HCT116 (cell line): ENCODE data around the gene LGALS3. TPM values are rescaled to one million over a fixed set of nuclear protein-coding genes. Genes with fewer than 3 reads are reported as not detected.

ENCODE experiments used
- ATAC-seq: fragments of 200-7000 bp; cut with Tn5 transposase; 2 replicates; pipeline ENCODE4 v1.9.1; 2020; ENCODE audit warnings: mild to moderate bottlenecking, moderate library complexity
- BruUV-seq: library from RNA; stranded (reverse); fragments of 400-500 nt; replicated peaks from 2 replicates; lab custom pipeline; 2021; lab: Mats Ljungman, UMichigan
- CTCF ChIA-PET: fragments of 300-600 bp; sonication (Branson Sonifier 250); formaldehyde crosslinking; loops from one replicate; lab custom pipeline; 2021; ENCODE audit warnings: antibody characterized with exemption; lab: Charles Lee
- POLR2A ChIA-PET: fragments of 300-600, 350-600 bp; sonication (Branson Sonifier 250); formaldehyde crosslinking; loops from one replicate; lab custom pipeline; 2021; ENCODE audit warnings: antibody characterized with exemption; lab: Charles Lee
- RAD21 ChIA-PET, 2 experiments: fragments of 300-600 bp; sonication (Branson Sonifier 250); formaldehyde crosslinking; loops; one replicate each; lab custom pipeline; 2023; ENCODE audit warnings: low total read pairs in 2 of 2; ENCODE audit not compliant: uncharacterized antibody in 2 of 2, unreplicated experiment in 2 of 2, low non-redundant PET in 1 of 2; lab: Charles Lee
- DNase-seq: peaks from one replicate; pipeline ENCODE4 v3.0.0-alpha.2; 2010; ENCODE audit warnings: low read depth, low spot score
- H2AFZ ChIP-seq: fragments of 200-600 bp; shearing (Covaris generic), sonication (generic); 2 replicates; pipeline ENCODE4 v1.6.1; 2017; ENCODE audit warnings: low read depth, mixed run types, mixed read lengths, antibody characterized with exemption, low read length; ENCODE audit not compliant: poor library complexity, severe bottlenecking
- H3K27ac ChIP-seq: 2 replicates; pipeline ENCODE4 v1.5.1; 2012; ENCODE audit warnings: low read depth, low read length
- H3K27me3 ChIP-seq: fragments of 200-600 bp; sonication (generic); 2 replicates; pipeline ENCODE4 v1.6.1; 2016; ENCODE audit warnings: mixed run types, low read length, mixed read lengths; ENCODE audit not compliant: insufficient read depth
- H3K36me3 ChIP-seq, 2 experiments: fragments of 200-500 bp in 1 of 2; fragments of 200-600 bp in 1 of 2; sonication (Bioruptor generic) in 1 of 2; sonication (generic) in 1 of 2; 2 replicates each; pipeline versions ENCODE4 v1.5.1 to v1.6.1; 2014 to 2016; ENCODE audit warnings: low read length in 2 of 2, inconsistent platforms in 1 of 2, mixed read lengths in 1 of 2, mixed run types in 1 of 2; ENCODE audit not compliant: insufficient read depth in 2 of 2, control insufficient read depth in 1 of 2
- H3K4me1 ChIP-seq, 2 experiments: fragments of 200-600 bp in 1 of 2; sonication (generic) in 1 of 2; 2 replicates each; pipeline versions ENCODE4 v1.5.1 to v1.6.1; 2012 to 2017; ENCODE audit warnings: low read length in 2 of 2, inconsistent platforms in 1 of 2, mild to moderate bottlenecking in 1 of 2, mixed read lengths in 1 of 2, mixed run types in 1 of 2, moderate library complexity in 1 of 2; ENCODE audit not compliant: insufficient read depth in 2 of 2, control insufficient read depth in 1 of 2
- H3K4me2 ChIP-seq: fragments of 200-600 bp; sonication (generic); 2 replicates; pipeline ENCODE4 v1.6.1; 2017; ENCODE audit warnings: mixed run types, low read length, mixed read lengths
- H3K4me3 ChIP-seq, 2 experiments: fragments of 200-600 bp in 1 of 2; sonication (generic) in 1 of 2; replicated peaks in 1 of 2; 2 replicates each; pipeline ENCODE4 v1.5.1; 2011 to 2016; ENCODE audit warnings: low read length in 2 of 2, control low read depth in 1 of 2, low read depth in 1 of 2, mild to moderate bottlenecking in 1 of 2, mixed read lengths in 1 of 2, mixed run types in 1 of 2
- H3K79me2 ChIP-seq: fragments of 200-600 bp; sonication (generic); 2 replicates; pipeline ENCODE4 v1.6.1; 2017; ENCODE audit warnings: mild to moderate bottlenecking, mixed run types, low read length, moderate library complexity, mixed read lengths; ENCODE audit not compliant: insufficient read depth
- H3K9ac ChIP-seq: fragments of 200-600 bp; sonication (generic); 2 replicates; pipeline ENCODE4 v1.6.1; 2016; ENCODE audit warnings: low read length, mixed read lengths
- H3K9me2 ChIP-seq: fragments of 200-600 bp; sonication (generic), shearing (Covaris generic); 2 replicates; pipeline ENCODE4 v1.6.1; 2017; ENCODE audit warnings: mixed run types, mild to moderate bottlenecking, moderate library complexity; ENCODE audit not compliant: insufficient read depth
- H3K9me3 ChIP-seq, 2 experiments: fragments of 200-500 bp in 1 of 2; fragments of 200-600 bp in 1 of 2; sonication (Bioruptor generic) in 1 of 2; sonication (generic) in 1 of 2; 2 replicates each; pipeline ENCODE4 v1.6.1; 2014 to 2017; ENCODE audit warnings: low read length in 2 of 2, mixed read lengths in 2 of 2, inconsistent platforms in 1 of 2, low read depth in 1 of 2, mild to moderate bottlenecking in 1 of 2, mixed run types in 1 of 2, moderate library complexity in 1 of 2; ENCODE audit not compliant: control insufficient read depth in 1 of 2, insufficient read depth in 1 of 2
- H4K20me1 ChIP-seq: fragments of 200-600 bp; sonication (generic), shearing (Covaris generic); 2 replicates; pipeline ENCODE4 v1.6.1; 2017; ENCODE audit warnings: mixed run types, mild to moderate bottlenecking, moderate library complexity; ENCODE audit not compliant: insufficient read depth
- EZH2phosphoT487 ChIP-seq: fragments of 200-600 bp; IDR thresholded peaks from 2 replicates; pipeline ENCODE4 v1.6.1; 2018; ENCODE audit warnings: antibody characterized with exemption, borderline replicate concordance
- MAX ChIP-seq: IDR thresholded peaks from 2 replicates; pipeline ENCODE4 v1.6.1; 2012
- POLR2AphosphoS5 ChIP-seq: IDR thresholded peaks from 2 replicates; pipeline ENCODE4 v1.6.1; 2011; ENCODE audit warnings: mild to moderate bottlenecking, low read depth, low read length, moderate library complexity
- REST ChIP-seq: IDR thresholded peaks from 2 replicates; pipeline ENCODE4 v1.6.1; 2012; ENCODE audit warnings: low read depth
- TCF7L2 ChIP-seq: IDR thresholded peaks from 2 replicates; pipeline ENCODE4 v1.7.0; 2011; ENCODE audit warnings: borderline replicate concordance, inconsistent platforms; ENCODE audit not compliant: insufficient read depth, insufficient read length; ENCODE audit errors: extremely low read depth
- intact Hi-C: fragments of 100-400 bp; cut with micrococcal nuclease; formaldehyde crosslinking; loops from 2 replicates; pipeline ENCODE4 v1.10.0; 2022
- total RNA-seq: library from RNA; stranded (reverse); gene quantifications from one replicate; pipeline ENCODE4 v1.2.1, GENCODE V29; 2021; ENCODE audit not compliant: unreplicated experiment

Gene LGALS3
- total RNA-seq, 1 experiment from 2014 or later, result 86.1 TPM

- ChIA-PET RAD21 (interaction anchor here in 1 of 2 experiments (0.7 to 0.8 kb wide), 2 partner anchors 57 to 102 kb away, joined by 4 to 6 read pairs; no protein-coding TSS in a partner anchor), CTCF (interaction anchor here (1.0 kb wide), 1 partner anchor 31 kb away, joined by 3 read pairs; no protein-coding TSS in a partner anchor), POLR2A (interaction anchor here (0.7 to 1.4 kb wide), 3 partner anchors 84 to 1917 kb away, joined by 3 read pairs; partner anchors contain the start of gene MAPK1IP1L)
- H3K27ac ChIP-seq, result peak overlapping the region; percentile 21; the same call in 1 of the 2 replicates
- H3K27me3 ChIP-seq, result no peaks in the 10 kb centered on the region
- peak overlapping the region; percentile 81 for H3K4me2 ChIP-seq
- BruUV-seq, result TSS peak; percentile 97
- H3K9me2 ChIP-seq, result no peaks in the 10 kb centered on the region
- ATAC-seq (no peak), DNase-seq (no peak)
- H3K36me3 ChIP-seq, result peaks cover 3 to 6% of the 10 kb centered on the region in 2 experiments; a peak in 1 of 4 replicates
- no peaks in the 10 kb centered on the region for H4K20me1 ChIP-seq
- peak overlapping the region; percentile 42 for H2AFZ ChIP-seq
- intact Hi-C loops, result no loop called here
- H3K9me3 ChIP-seq, result no peaks in the 10 kb centered on the region
- TF ChIP-seq EZH2phosphoT487 (no peak), TCF7L2 (no peak), MAX (no peak), POLR2AphosphoS5 (no peak), REST (no peak)
- peaks cover 39% of the 10 kb centered on the region for H3K79me2 ChIP-seq
- H3K4me3 ChIP-seq, result peak overlapping the region; percentile 97
- H3K4me1 ChIP-seq, result peaks cover 8 to 20% of the 10 kb centered on the region in 2 experiments
- peak overlapping the region; percentile 92; the same call in 1 of the 2 replicates for H3K9ac ChIP-seq
Observed at GRCh38 chr14:55192054-55192621, 63.1 kb downstream of the LGALS3 start.
